Fibroblast of skin of abdomen (primary cell): ENCODE measurements around the gene RAD51B.
A peak's percentile ranks its signal among the peaks of the same experiment; 100 is the strongest.
"Not testable (repeated sequence)": the region's sequence is repeated elsewhere in the genome, so short reads cannot be mapped to it uniquely, and the experiment has no call there.

Experiments
- DNase-seq: peaks from one replicate; pipeline ENCODE4 v3.0.0-alpha.2; 2013

RAD51B gene

GRCh38 chr14:68692216-68692615, 872.6 kb downstream of the RAD51B start:
- no peak for DNase-seq

GRCh38 chr14:68692916-68693771, 873.6 kb downstream of the RAD51B start:
- DNase-seq = peak; percentile 79

GRCh38 chr14:68693926-68694325, 874.3 kb downstream of the RAD51B start:
- no peak for DNase-seq

DNA sequence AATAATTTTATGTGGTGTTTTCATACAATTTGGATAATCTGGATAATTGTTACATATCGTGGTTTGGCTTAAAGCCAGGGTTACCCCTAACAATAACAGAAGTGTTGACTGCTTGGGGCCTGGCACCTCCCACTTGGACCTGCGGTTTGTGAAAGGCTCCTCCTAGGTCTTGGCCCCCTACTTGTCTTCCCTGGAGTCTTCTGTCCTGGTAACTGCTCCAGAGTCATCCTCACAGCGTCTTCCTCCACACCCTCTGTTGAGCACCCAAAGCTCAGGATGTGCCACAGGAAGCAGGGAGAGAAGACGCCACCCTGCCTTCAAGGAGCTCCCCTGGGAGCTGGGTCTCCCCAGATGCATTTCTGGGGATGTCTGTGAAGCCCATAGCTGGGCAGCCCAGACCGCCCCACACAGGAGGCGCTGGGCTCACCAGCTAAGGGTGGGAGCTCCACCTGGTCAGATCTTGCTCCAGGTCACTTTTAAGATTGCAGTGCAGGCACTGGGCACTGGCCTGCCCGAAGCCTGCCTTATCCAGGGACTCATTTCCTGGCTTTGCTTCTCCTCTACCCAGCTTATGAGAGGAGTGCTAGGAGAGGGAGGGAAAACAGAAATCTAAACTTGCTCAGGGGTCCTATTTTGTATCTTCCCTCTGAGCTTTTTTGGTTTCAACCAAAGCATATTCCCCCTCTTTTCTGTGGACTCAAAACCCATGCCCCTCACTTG, 875.1 kb downstream of the RAD51B start:
- peak; percentile 67 for DNase-seq

GRCh38 chr14:68695326-68695768, 875.8 kb downstream of the RAD51B start:
- peak; percentile 100 for DNase-seq

- DNase-seq = no peak
These were observed 876.3 kb downstream of the RAD51B start for GRCh38 chr14:68695856-68696255.

GRCh38 chr14:68696266-68696665, 876.7 kb downstream of the RAD51B start:
- DNase-seq = no peak

- no peak for DNase-seq
These were observed 877.3 kb downstream of the RAD51B start for GRCh38 chr14:68696721-68697495.

GRCh38 chr14:68698773-68699172, 879.2 kb downstream of the RAD51B start:
- not testable (repeated sequence) for DNase-seq

DNA sequence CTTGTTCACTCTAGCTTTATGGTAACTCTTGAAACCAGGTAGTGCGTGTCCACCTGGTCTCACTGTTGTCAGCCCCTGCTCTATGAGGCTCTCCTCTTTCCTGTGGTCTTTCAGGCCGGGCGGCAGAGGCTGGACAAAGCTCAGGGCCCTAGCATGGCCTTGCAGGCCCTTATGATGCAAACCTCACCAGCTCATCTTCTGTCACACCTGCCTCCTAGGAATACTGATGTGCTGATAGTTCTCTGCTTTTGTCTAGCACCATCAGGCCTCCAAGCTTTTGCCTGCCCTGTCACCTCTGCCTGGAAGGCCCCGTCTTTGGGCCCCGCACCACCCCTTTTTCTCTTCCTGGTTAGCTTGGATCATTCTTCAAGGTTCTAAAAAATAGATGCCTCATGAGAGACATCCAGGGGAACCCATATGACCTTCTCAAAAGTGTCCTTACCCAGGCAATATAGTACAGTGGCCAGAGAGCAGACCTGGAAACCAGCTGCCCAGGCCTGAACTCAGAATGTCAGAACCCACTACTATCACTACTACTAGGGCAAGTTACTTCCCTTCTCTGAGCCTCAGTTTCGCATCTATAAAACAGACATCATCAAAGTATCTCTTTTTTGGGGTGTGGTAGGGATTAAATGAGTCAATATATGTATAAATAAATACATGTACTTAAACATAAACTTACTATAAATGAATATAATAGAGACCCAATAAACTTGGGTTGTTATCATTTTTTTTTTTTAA, 881.6 kb downstream of the RAD51B start:
- DNase-seq = no peak

- DNase-seq = no peak
These were observed 882.6 kb downstream of the RAD51B start for GRCh38 chr14:68702135-68702534.

- DNase-seq = no peak
These were observed 883.0 kb downstream of the RAD51B start for GRCh38 chr14:68702578-68702977.

- DNase-seq = peak; percentile 78
These were observed 883.5 kb downstream of the RAD51B start for GRCh38 chr14:68703093-68703492.

- no peak for DNase-seq
These were observed 885.4 kb downstream of the RAD51B start for GRCh38 chr14:68704736-68705720.

GRCh38 chr14:68705741-68706283, 886.2 kb downstream of the RAD51B start:
- no peak for DNase-seq

GRCh38 chr14:68707482-68707881, 887.9 kb downstream of the RAD51B start:
- DNase-seq = no peak

DNA sequence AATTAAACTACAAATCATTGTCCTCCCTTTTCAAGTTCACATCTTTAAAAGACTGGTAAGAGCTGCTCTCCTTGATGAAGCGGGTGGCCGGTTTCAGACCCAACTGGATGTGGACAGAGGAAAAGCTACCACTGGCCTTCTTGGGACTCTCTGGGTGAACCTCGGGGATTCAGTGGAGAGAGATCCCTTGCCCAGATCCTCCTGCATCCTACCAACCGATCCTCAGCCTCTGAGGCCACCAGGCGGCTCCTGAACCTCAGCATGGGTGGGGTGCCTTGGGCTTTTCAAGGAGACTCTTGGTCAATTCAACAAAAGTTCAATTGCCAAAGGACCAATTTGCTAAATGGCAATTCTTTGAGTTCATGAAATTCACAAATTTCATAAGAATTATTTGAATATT, 888.8 kb downstream of the RAD51B start:
- DNase-seq = no peak

DNA sequence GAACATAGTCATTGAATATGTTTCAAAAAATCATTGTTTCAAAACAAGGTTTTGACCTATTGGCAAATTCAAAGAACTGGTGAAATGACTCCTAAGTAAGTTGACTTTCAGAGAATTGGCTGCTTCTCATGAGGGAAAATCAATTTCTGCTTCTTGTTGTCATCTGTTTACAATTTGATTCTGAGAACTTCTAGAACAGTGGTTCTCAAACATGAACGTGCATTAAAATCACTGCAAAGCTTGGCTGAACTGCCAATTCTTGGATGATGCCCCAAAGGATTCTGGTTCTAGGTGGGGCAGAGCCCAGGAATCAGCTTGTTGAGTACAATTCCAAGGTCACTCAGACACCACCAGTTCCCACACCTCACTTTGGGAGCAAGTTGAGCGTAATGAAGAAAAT, 889.4 kb downstream of the RAD51B start:
- no peak for DNase-seq

DNA sequence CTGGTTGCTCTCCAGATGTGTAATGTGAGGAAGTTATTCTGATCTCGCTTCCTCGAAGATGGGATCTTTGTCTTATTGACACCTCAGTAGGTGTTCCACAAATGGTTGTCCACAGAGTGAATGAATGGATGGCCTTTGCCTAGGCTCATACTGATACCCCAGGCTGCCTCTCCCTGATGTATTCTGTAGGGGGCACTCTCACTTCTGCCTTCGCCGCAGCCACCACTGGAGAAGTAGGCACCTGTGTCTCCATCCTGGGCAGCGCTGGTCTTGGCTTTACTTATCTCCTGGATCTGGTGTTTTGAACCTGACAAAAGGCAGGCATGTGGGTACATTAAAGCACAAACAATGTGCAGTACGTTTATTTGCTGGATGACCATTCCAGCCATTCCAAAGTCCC, 891.2 kb downstream of the RAD51B start:
- no peak for DNase-seq

- no peak for DNase-seq
These were observed 892.2 kb downstream of the RAD51B start for GRCh38 chr14:68711561-68712309.
